HepG2 (cell line): ENCODE measurements around the gene PSRC1. TPM values are rescaled to one million over a fixed set of nuclear protein-coding genes. Genes with fewer than 3 reads are reported as not detected.
A peak's percentile ranks its signal among the peaks of the same experiment; 100 is the strongest.

Experiments
- CTCF ChIP-seq: sonication (generic); formaldehyde crosslinking; IDR thresholded peaks from 2 replicates; pipeline ENCODE4 v1.5.0; 2020; ENCODE audit warnings: mild to moderate bottlenecking, missing genetic modification reagents, moderate library complexity
- HMGXB3 ChIP-seq: sonication (generic); formaldehyde crosslinking; IDR thresholded peaks from 2 replicates; pipeline ENCODE4 v1.4.0; 2020; ENCODE audit warnings: missing genetic modification reagents, borderline replicate concordance
- MYC ChIP-seq: sonication (generic); formaldehyde crosslinking; IDR thresholded peaks from 2 replicates; pipeline ENCODE4 v1.9.0; 2021; ENCODE audit warnings: missing genetic modification reagents, borderline replicate concordance
- SIN3A ChIP-seq: IDR thresholded peaks from 2 replicates; pipeline ENCODE4 v1.6.1; 2011; ENCODE audit warnings: low read depth, mild to moderate bottlenecking, control low read depth, low read length, borderline replicate concordance
- TFDP2 ChIP-seq: sonication (generic); formaldehyde crosslinking; IDR thresholded peaks from 2 replicates; pipeline ENCODE4 v1.4.0; 2020; ENCODE audit warnings: missing genetic modification reagents
- ZNF253 ChIP-seq: sonication (generic); formaldehyde crosslinking; IDR thresholded peaks from 2 replicates; pipeline ENCODE4 v1.8.0; 2022; ENCODE audit warnings: mild to moderate bottlenecking, missing genetic modification reagents, borderline replicate concordance
- ZNF280B ChIP-seq: sonication (generic); formaldehyde crosslinking; IDR thresholded peaks from 2 replicates; pipeline ENCODE4 v1.5.0; 2020; ENCODE audit warnings: missing genetic modification reagents, mild to moderate bottlenecking, borderline replicate concordance
- ZNF333 ChIP-seq: sonication (generic); formaldehyde crosslinking; IDR thresholded peaks from 2 replicates; pipeline ENCODE4 v1.4.0; 2020; ENCODE audit warnings: mild to moderate bottlenecking, missing genetic modification reagents, borderline replicate concordance
- ZNF350 ChIP-seq: sonication (generic); formaldehyde crosslinking; IDR thresholded peaks from 2 replicates; pipeline ENCODE4 v1.4.0; 2020; ENCODE audit warnings: mild to moderate bottlenecking, low read depth, missing genetic modification reagents, borderline replicate concordance
- ZNF710 ChIP-seq: sonication (generic); formaldehyde crosslinking; IDR thresholded peaks from 2 replicates; pipeline ENCODE4 v1.5.0; 2020; ENCODE audit warnings: mild to moderate bottlenecking, missing genetic modification reagents, borderline replicate concordance
- ZNF770 ChIP-seq: sonication (generic); formaldehyde crosslinking; IDR thresholded peaks from 2 replicates; pipeline ENCODE4 v1.5.0; 2020; ENCODE audit warnings: mild to moderate bottlenecking, missing genetic modification reagents
- polyA plus RNA-seq, 8 experiments: library from polyadenylated mRNA; depleted of rRNA in 3 of 8; stranded (reverse) in 7 of 8; unstranded in 1 of 8; fragments of >200 nt; fragmentation: Illumina TruSeq in 4 of 8; extraction: Trizol in 4 of 8; gene quantifications; 2 replicates each; pipeline versions ENCODE4 v1.2.1 to v1.2.3, GENCODE V29; 2011 to 2016; ENCODE audit warnings: low read depth in 4 of 8, missing spikeins in 1 of 8, mixed read lengths in 1 of 8; ENCODE audit not compliant: insufficient read depth in 1 of 8
- total RNA-seq, 5 experiments: library from RNA; depleted of rRNA; stranded (reverse); fragments of >200 nt; fragmentation: Illumina TruSeq; extraction: Trizol; gene quantifications; 2 replicates each; pipeline ENCODE4 v1.2.3, GENCODE V29; 2016; ENCODE audit warnings: low read depth in 1 of 5

The PSRC1 gene
- total and polyA plus RNA-seq, 2 of the 13 experiments (the other 11 are each of a cell fraction or from before 2014, with no cell fraction given): 28.6 to 30.3 TPM

GRCh38 chr1:109306832-109307273, 23.9 kb upstream of the PSRC1 start, which contains the start of gene MYBPHL (continued):
- TF ChIP-seq TFDP2 (CRISPR knock-in tag) (no peak), ZNF333 (CRISPR knock-in tag) (no peak), ZNF770 (CRISPR knock-in tag) (peak; percentile 94), CTCF (CRISPR knock-in tag) (0 out of 2 replicates have a peak, but pooled peaks have one; percentile 10), HMGXB3 (no peak), ZNF253 (CRISPR knock-in tag) (no peak), ZNF710 (CRISPR knock-in tag) (0 out of 2 replicates have a peak, but pooled peaks have one; percentile 43), MYC (CRISPR knock-in tag) (peak; percentile 32; the same call in 1 of the 2 replicates), ZNF280B (CRISPR knock-in tag) (0 out of 2 replicates have a peak, but pooled peaks have one; percentile 18), SIN3A (no peak), ZNF350 (CRISPR knock-in tag) (peak; percentile 22; the same call in 1 of the 2 replicates)
